Ovary (tissue), 3 donors: Measurements from ENCODE around the gene CDKL4.

Source experiments
- EP300 ChIP-seq: sonication (generic); formaldehyde crosslinking; IDR thresholded peaks from one replicate; pipeline ENCODE4 v1.6.1; 2017; ENCODE audit warnings: antibody characterized with exemption
- TF ChIP-seq, protein P1 (sequence below), 3 donors: fragments of 450-650 bp in 2 of 3; fragments of 200-600 bp in 1 of 3; IDR thresholded peaks; one replicate each; pipeline versions ENCODE4 v1.5.1 to v1.8.0; 2016 to 2022; ENCODE audit warnings: antibody characterized with exemption in 3 of 3, mild to moderate bottlenecking in 1 of 3
- donor health status: DM: no; HTN: no; CAD: no.

DNA sequence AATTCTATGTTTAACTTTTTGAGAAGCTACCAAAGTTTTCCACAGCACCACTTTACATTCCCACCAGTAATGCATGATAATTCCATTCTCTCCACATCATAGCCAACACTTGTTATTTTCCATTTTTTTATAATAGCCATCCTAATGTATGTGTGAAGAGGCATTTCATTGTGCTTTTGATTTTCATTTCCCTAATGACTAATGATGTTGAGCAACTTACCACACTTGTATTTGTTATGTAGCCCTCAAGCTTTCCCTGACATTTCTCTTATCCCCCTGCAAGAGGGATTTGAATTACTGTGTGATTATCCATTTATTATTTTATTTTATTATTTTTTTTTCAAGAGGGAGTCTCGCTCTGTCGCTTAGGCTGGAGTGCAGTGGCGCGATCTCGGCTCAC, 99.4 kb downstream of the CDKL4 start:
- TF ChIP-seq, protein P1, sequence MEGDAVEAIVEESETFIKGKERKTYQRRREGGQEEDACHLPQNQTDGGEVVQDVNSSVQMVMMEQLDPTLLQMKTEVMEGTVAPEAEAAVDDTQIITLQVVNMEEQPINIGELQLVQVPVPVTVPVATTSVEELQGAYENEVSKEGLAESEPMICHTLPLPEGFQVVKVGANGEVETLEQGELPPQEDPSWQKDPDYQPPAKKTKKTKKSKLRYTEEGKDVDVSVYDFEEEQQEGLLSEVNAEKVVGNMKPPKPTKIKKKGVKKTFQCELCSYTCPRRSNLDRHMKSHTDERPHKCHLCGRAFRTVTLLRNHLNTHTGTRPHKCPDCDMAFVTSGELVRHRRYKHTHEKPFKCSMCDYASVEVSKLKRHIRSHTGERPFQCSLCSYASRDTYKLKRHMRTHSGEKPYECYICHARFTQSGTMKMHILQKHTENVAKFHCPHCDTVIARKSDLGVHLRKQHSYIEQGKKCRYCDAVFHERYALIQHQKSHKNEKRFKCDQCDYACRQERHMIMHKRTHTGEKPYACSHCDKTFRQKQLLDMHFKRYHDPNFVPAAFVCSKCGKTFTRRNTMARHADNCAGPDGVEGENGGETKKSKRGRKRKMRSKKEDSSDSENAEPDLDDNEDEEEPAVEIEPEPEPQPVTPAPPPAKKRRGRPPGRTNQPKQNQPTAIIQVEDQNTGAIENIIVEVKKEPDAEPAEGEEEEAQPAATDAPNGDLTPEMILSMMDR (IDR thresholded peaks at IDR 0.05) = no peak
- TF ChIP-seq EP300 = no peak
